Lower leg skin (tissue), 4 donors: ENCODE results near the gene ITGA11. TPM values are rescaled to one million over a fixed set of nuclear protein-coding genes. Genes with fewer than 3 reads are reported as not detected.

Experiments used
- DNase-seq, 2 donors: peaks; one replicate each; pipeline ENCODE4 v3.0.0-alpha.2; 2019; ENCODE audit warnings: low spot score in 2 of 2
- H3K4me3 ChIP-seq: fragments of 200-600 bp; sonication (generic); 2 replicates; pipeline ENCODE4 v1.5.1; 2017; ENCODE audit warnings: mild to moderate bottlenecking, low read depth; ENCODE audit not compliant: poor library complexity, severe bottlenecking
- CTCF ChIP-seq, 3 donors: fragments of 450-650 bp; IDR thresholded peaks; one replicate each; pipeline ENCODE4 v1.5.1; 2016; ENCODE audit warnings: antibody characterized with exemption in 3 of 3, mild to moderate bottlenecking in 3 of 3, moderate library complexity in 2 of 3
- POLR2A ChIP-seq, 2 donors: fragments of 450-650 bp; IDR thresholded peaks; one replicate each; pipeline ENCODE4 v1.6.1; 2016 to 2017; ENCODE audit warnings: antibody characterized with exemption in 2 of 2, mild to moderate bottlenecking in 1 of 2, moderate library complexity in 1 of 2
- WGBS, 2 donors: methylation state at CpG; one replicate each; pipeline ENCODE4 v1.1.5; 2018; 5-methylcytosine and 5-hydroxymethylcytosine counted together
- intact Hi-C: fragments of 100-400 bp; cut with DNase I; formaldehyde crosslinking; loops from one replicate; pipeline ENCODE4 v1.15.0; 2023; ENCODE audit warnings: low total_unique reads
- total RNA-seq, 4 donors: library from RNA; depleted of rRNA; stranded (reverse); fragments of >200 nt; gene quantifications; one replicate each; pipeline ENCODE4 v1.1.0, GENCODE V29; 2016

Gene ITGA11
- total RNA-seq, 4 donors from 2014 or later: 0.51 to 3.5 (median 2.0) TPM

- H3K4me3 ChIP-seq: peak overlapping the region; percentile 79
- whole genome bisulfite sequencing, 2 donors: 1% methylated on average over 23 of the region's 23 CpGs
- DNase-seq: no peak
- TF ChIP-seq POLR2A (IDR thresholded peaks at IDR 0.05) (no peak), CTCF (IDR thresholded peaks at IDR 0.05) (no peak)
- intact Hi-C loops: no loop called here
These were observed 153.2 kb downstream of the ITGA11 start for GRCh38 chr15:68278595-68279405.

GRCh38 chr15:68278345-68278594 is 153.7 kb downstream of the ITGA11 start:
- intact Hi-C loops: no loop called here
- peak in 1 of 2 donors; percentile 90 for DNase-seq
- H3K4me3 ChIP-seq: peak overlapping the region; percentile 79
- 0 to 2% methylated on average over 3 to 13 of the region's 22 CpGs for WGBS, 2 donors
- TF ChIP-seq POLR2A (IDR thresholded peaks at IDR 0.05): no peak
- no peak for TF ChIP-seq CTCF (IDR thresholded peaks at IDR 0.05)

- TF ChIP-seq CTCF (IDR thresholded peaks at IDR 0.05) (peak in 1 of 3 donors; percentile 8), POLR2A (IDR thresholded peaks at IDR 0.05) (no peak)
- WGBS, 2 donors: 0% methylated on average over 16 to 35 of the region's 85 CpGs
- intact Hi-C loops: no loop called here
- peak within 1 kb of the TSS; percentile 79 for H3K4me3 ChIP-seq
- peak; percentile 88 to 98 for DNase-seq
These were observed 154.2 kb downstream of the ITGA11 start, which contains the start of gene FEM1B for GRCh38 chr15:68277603-68278344. Gene FEM1B, plus strand, starts transcription at chr15:68277745. Its CDS starts 673 bp downstream, at chr15:68278418.

- intact Hi-C loops: no loop called here
- TF ChIP-seq CTCF (IDR thresholded peaks at IDR 0.05) (no peak), POLR2A (IDR thresholded peaks at IDR 0.05) (no peak)
- peak; percentile 42 to 89 for DNase-seq
- 0 to 1% methylated on average over 25 of the region's 25 CpGs for WGBS, 2 donors
- H3K4me3 ChIP-seq: peak overlapping the region; percentile 79
These were observed 154.8 kb downstream of the ITGA11 start for GRCh38 chr15:68277131-68277602.

- peak overlapping the region; percentile 79 for H3K4me3 ChIP-seq
- TF ChIP-seq CTCF (IDR thresholded peaks at IDR 0.05): no peak
- TF ChIP-seq POLR2A (IDR thresholded peaks at IDR 0.05): no peak
- no peak for DNase-seq
- WGBS, 2 donors: 33 to 35% methylated on average over 3 of the region's 3 CpGs
- intact Hi-C loops: no loop called here
These were observed 155.3 kb downstream of the ITGA11 start for GRCh38 chr15:68276668-68277067.
